Fibroblast of villous mesenchyme (primary cell): ENCODE measurements around the gene PDE4D. TPM values are rescaled to one million over a fixed set of nuclear protein-coding genes. Genes with fewer than 3 reads are reported as not detected.
A peak's percentile ranks its signal among the peaks of the same experiment; 100 is the strongest.
"Not testable (repeated sequence)": the region's sequence is repeated elsewhere in the genome, so short reads cannot be mapped to it uniquely, and the experiment has no call there.

Experiments used
- DNase-seq: peaks from one replicate; pipeline ENCODE4 v3.0.0-alpha.2; 2010; ENCODE audit warnings: low read depth
- H3K4me3 ChIP-seq: 2 replicates; pipeline ENCODE4 v1.5.1; 2011; ENCODE audit warnings: low read depth, mild to moderate bottlenecking, low read length
- total RNA-seq: library from RNA; depleted of rRNA; stranded (reverse); fragments of >200 nt; gene quantifications from 2 replicates; pipeline ENCODE4 v1.2.3, GENCODE V29; 2012
- TF ChIP-seq, protein P1 (sequence below): IDR thresholded peaks from 2 replicates; pipeline ENCODE4 v1.5.1; 2012; ENCODE audit warnings: low read depth, mild to moderate bottlenecking, low read length; ENCODE audit not compliant: insufficient read depth

The PDE4D gene
- total RNA-seq, 1 donor, result 6.0 TPM

DNA sequence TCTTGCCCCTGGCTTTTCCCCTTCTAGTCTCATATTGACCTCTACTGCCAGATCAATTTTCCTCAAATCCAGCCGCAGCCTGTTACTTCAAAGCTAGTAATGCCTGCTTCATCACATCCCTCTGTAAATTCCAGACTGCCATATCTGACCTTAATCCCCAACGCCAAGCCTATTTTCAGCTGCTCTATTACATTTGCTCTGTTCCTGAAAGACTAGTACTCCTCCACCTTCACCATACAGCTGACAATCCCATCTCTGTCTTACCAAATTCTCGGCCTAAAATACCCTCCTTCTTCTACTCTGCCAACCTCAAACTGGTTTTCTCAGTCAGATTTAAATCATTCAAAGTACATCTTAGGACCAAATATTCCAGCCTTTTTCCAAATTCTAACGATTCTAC is 890.4 kb downstream of the PDE4D start:
- H3K4me3 ChIP-seq, result no peak overlapping the region
- TF ChIP-seq, protein P1, sequence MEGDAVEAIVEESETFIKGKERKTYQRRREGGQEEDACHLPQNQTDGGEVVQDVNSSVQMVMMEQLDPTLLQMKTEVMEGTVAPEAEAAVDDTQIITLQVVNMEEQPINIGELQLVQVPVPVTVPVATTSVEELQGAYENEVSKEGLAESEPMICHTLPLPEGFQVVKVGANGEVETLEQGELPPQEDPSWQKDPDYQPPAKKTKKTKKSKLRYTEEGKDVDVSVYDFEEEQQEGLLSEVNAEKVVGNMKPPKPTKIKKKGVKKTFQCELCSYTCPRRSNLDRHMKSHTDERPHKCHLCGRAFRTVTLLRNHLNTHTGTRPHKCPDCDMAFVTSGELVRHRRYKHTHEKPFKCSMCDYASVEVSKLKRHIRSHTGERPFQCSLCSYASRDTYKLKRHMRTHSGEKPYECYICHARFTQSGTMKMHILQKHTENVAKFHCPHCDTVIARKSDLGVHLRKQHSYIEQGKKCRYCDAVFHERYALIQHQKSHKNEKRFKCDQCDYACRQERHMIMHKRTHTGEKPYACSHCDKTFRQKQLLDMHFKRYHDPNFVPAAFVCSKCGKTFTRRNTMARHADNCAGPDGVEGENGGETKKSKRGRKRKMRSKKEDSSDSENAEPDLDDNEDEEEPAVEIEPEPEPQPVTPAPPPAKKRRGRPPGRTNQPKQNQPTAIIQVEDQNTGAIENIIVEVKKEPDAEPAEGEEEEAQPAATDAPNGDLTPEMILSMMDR, result no peak
- DNase-seq, result no peak

DNA sequence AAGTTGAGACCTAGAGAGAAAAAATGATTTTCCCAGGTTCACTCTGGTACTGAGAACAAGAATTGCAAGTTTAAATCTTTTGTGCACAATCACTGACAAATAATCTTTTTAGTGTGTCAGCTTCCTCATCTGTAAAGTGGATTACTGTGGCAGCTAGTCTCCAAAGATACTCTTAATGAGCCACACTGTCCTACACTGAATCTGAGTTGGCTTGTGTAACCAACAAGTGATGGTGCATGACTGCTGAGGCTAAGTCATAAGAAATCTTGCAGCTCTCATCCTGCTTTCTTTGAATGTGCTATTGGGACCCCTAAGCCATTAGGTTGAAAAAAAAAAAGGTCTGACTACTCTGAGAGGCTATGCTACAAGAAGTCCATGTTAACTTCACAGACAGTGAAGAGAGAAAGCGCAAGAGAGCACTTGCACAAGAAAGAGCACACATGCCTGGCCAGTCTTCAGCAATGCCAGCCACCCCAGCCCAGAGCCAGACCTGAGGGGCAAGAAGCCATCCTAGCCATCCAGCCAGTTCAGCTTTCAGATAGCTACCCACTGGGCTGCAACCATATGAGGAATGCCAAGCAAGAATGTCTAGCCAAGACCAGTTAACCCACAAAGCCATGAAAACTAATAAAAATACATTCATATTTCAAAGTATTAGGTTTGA is 891.2 kb downstream of the PDE4D start:
- TF ChIP-seq, protein P1, result no peak

DNA sequence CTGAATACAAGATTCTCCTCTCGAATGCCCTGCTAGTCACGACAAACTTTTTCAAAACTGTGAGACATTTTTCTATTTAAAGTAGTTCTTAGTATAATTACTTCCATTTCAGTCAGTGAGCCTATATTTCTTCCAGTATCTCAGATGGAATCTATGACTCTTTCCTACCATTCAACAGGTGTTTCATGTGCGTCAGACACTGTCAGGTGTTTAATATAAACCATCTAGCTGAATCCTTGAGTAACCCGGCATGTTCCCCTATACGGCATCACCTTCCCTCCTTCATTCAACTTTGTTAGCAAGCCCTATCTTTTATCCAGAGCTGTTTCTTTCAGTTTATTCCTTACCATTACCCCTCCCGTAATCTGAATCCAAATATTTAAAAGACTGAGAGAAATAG is 891.8 kb downstream of the PDE4D start:
- DNase-seq, result no peak
- H3K4me3 ChIP-seq, result no peak overlapping the region
- TF ChIP-seq, protein P1, result no peak

More for the DNA sequence above, 891.2 kb downstream of the PDE4D start:
- H3K4me3 ChIP-seq, result no peak overlapping the region
- no peak for DNase-seq

DNA sequence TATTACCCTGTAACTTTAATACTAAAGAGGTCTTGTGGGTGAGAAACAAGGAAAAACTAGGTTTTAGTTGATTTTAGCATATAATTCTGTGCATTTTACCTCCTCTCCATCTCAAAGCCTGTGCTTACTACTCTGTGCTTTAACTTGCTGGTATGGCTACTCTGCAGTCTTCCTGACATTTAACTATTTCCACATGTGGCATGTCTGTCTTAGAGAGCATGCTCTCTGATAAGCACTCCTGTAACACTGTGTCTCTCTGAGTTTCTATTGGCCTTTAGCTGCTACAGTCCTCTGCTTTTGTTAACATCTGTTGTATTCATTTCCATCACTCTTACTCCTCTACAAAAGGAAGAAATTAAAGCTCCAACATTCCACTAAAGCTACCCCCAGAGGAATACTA is 892.4 kb downstream of the PDE4D start:
- DNase-seq, result peak; percentile 18
- TF ChIP-seq, protein P1, result no peak
- no peak overlapping the region for H3K4me3 ChIP-seq

DNA sequence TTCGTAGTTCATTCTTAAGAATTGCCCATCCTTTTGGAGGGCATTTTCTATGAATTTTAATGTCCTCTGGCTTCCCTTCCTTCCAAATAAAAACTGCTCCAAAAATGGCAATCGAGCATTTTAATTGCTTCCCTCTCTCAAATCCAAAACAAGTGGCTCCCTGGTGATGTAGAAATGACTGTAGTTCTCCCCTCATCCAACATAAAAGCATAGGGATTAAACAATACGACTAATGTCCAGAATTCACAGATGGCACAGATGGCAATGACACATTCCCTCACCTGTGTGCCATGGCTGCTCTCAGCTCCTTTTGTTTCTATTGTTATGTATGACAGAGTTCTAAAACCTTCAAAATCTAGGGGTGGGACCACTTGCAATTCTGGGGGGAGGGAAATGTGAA is 893.3 kb downstream of the PDE4D start:
- TF ChIP-seq, protein P1, result no peak
- H3K4me3 ChIP-seq, result no peak overlapping the region
- DNase-seq, result no peak

DNA sequence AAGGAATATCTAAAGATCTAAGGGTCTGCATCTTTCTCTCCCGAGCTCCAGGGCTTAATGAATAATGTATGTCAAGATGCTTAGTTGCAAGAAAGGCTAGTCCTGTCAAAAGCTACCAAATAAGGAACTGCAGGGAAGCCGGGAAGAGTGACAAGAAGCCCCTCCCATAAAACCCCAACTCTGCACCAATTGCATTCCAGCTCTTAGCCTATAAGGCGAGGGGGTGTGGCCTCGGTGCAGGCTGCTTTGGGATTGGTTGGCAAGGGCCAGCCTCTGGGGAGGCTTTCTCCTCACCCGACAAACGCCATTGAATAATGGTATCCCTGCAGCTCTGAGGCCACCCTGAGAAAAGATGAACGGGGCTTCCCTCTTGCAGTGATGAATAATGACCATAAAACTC is 893.7 kb downstream of the PDE4D start:
- TF ChIP-seq, protein P1, result no peak
- DNase-seq, result no peak

DNA sequence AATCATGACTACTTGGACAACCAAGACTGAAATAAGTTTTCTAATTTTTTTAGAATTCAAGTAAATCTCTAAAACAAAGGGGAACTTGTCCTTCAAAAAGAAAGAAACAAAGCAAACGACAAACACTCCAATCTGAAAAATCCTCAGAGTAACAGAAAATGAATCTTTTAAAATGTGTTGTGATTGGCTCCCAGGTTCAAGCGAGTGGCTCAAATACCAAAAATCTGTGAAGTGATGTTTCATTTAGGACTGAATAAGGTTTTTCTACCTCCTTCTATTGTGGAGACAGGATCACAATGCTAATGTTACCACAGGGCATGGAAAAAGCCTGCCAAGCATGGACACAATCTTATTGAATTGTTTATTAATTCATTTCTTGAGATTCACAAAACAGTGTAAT is 895.0 kb downstream of the PDE4D start:
- no peak overlapping the region for H3K4me3 ChIP-seq
- DNase-seq, result no peak
- TF ChIP-seq, protein P1, result no peak

More for the DNA sequence above, 893.7 kb downstream of the PDE4D start:
- H3K4me3 ChIP-seq, result no peak overlapping the region

DNA sequence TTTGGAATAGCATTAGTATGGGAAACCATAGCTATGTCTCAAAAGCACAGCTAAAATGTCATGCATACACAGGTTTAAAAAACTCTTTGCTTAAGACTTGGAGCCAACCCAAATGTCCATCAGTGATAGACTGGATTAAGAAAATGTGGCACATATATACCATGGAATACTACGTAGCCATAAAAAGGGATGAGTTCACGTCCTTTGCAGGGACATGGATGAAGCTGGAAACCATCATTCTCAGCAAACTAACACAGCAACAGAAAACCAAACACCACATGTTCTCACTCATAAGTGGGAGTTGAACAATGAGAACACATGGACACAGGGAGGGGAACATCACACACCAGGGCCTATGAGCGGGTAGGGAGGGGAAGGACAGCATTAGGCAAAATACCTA is 897.7 kb downstream of the PDE4D start:
- not testable (repeated sequence) for H3K4me3 ChIP-seq, DNase-seq
